HG03097 (cell line): ENCODE measurements around the gene CYP2A7.
"Not testable (repeated sequence)": the region's sequence is repeated elsewhere in the genome, so short reads cannot be mapped to it uniquely, and the experiment has no call there.

Experiments
- ATAC-seq: cut with Tn5 transposase; IDR thresholded peaks from one replicate; pipeline ENCODE4 v1.9.1; 2021; ENCODE audit not compliant: unreplicated experiment, low FRiP score

CYP2A7 gene, protein sequence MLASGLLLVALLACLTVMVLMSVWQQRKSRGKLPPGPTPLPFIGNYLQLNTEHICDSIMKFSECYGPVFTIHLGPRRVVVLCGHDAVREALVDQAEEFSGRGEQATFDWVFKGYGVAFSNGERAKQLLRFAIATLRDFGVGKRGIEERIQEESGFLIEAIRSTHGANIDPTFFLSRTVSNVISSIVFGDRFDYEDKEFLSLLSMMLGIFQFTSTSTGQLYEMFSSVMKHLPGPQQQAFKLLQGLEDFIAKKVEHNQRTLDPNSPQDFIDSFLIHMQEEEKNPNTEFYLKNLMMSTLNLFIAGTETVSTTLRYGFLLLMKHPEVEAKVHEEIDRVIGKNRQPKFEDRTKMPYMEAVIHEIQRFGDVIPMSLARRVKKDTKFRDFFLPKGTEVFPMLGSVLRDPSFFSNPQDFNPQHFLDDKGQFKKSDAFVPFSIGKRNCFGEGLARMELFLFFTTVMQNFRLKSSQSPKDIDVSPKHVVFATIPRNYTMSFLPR

DNA sequence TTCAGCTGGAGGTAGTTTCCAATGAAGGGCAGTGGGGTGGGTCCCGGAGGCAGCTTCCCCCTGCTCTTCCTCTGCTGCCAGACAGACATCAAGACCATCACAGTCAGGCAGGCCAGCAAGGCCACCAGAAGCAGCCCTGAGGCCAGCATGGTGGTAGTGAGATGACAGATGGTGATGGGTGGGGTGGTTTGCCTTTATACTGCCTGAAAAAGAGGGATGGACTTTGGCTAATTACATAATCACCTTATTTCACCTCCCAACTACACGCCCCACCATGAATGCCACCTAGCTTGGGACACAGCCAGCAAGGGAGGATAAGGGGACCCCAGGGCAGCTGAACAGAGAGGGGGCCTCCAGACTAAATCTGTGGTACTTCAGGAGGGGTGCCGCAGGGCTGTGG, at the start of gene CYP2A7:
Gene CYP2A7, minus strand, starts transcription at position 170 of the 400 bp plus-strand sequence. Its CDS starts 21 bp downstream, at position 149.
- not testable (repeated sequence) for ATAC-seq

DNA sequence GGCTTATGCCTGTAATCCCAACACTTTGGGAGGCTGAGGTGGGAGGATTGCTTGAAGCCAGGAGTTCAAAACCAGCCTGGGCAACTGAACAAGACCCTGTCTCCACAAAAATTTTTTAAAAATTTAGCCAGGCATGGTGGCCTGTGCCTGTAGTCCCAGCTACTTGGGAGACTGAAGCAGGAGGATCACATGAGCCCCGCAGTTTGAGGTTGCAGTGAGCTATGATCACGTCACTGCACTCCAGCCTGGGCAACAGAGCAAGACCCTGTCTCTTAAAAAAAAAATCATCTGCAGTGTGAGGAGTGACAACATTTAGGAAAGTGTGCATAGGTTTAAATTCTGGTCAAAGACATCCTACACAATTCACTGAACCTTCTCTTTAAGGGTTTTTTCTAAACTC, 48.8 kb upstream of the CYP2A7 start:
- ATAC-seq, result not testable (repeated sequence)

DNA sequence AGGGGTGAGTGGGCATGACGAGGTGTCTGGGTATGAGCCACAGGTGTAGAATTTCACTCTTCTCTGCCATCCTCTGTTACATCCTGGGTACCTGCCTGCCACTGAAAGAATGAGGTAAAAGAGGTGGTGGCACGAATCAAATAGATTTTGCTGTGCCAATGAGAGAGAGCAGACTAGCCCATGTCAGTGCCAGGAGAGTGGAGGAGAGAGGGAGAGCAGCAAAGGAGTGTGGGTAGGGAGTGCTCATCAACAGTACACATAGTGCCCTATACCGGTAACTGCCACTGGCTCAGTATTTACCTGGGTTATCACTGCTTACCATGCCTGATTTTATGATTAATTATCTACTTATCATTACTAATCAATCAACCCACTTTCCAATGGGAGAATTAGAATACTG, 47.9 kb upstream of the CYP2A7 start:
- not testable (repeated sequence) for ATAC-seq

DNA sequence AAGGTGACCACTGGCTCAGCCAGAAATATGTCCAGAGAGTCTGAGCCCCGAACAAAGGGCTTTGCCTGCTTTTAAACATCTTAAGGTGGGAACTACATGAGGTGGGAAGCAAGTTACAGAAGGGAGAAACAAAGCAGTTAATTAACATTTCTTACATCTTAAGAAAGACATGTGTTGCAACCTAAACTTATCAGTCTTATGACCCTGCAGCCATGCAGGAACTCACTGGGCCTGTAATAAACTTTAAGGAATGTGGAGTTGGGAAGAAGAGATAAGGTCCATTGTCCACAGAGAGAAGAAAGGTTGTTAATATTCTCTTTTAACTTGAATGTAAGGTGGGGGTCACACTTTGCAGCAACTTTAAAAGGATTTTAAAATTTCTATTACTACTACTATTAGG, 46.8 kb upstream of the CYP2A7 start:
- no peak for ATAC-seq

DNA sequence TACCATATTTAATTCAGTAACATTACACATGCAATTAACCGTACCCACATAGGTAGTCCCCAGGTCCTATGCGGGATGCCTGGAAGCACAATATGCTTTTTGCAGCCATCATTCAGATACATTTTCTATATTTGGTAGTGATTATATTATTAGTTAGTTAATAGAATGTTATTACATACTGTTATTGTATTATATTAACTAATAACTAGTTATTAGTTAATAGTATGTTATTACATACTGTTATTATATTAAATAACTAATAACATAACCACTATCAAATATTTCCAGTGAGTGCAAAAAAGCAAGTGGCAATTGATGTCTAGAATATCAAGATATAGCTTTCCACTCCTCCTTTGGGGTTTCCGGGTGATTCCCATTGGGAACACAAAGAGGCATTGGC, 45.5 kb upstream of the CYP2A7 start:
- no peak for ATAC-seq

DNA sequence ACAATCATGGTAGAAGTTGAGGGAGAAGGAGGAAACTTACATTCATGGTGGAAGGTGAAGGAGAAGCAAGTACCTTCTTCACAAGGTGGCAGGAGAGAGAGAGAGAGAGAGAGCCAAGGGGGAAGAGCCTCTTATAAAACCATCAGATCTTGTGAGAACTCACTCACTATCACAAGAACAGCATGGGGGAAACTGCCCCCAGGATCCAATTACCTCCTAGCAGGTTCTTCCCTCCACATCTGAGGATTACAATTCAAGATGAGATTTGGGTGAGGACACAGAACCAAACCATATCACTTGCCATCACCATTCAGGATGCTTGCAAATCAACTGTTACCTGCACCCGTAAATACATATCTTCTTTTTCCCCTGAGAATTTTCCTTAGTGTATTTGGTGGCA, 44.2 kb upstream of the CYP2A7 start:
- not testable (repeated sequence) for ATAC-seq

DNA sequence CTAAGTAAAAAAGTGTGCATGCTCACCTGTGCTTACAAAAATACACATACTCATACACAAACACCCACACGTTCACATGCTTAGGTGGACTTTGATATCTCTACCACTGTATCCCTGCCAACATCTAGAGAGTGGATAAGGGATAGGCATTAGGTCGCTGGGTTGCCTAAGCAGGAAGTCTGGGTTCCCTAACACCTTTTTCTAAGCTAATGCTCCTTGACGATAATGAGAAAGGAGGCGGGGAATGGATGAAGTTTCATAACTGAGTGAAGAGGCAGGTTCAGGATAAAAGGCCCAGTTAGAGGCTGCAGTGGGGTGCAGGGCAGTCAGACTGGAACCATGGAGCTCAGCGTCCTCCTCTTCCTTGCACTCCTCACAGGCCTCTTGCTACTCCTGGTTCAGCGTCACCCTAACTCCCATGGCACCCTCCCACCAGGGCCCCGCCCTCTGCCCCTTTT, 41.9 kb upstream of the CYP2A7 start:
- ATAC-seq, result no peak

DNA sequence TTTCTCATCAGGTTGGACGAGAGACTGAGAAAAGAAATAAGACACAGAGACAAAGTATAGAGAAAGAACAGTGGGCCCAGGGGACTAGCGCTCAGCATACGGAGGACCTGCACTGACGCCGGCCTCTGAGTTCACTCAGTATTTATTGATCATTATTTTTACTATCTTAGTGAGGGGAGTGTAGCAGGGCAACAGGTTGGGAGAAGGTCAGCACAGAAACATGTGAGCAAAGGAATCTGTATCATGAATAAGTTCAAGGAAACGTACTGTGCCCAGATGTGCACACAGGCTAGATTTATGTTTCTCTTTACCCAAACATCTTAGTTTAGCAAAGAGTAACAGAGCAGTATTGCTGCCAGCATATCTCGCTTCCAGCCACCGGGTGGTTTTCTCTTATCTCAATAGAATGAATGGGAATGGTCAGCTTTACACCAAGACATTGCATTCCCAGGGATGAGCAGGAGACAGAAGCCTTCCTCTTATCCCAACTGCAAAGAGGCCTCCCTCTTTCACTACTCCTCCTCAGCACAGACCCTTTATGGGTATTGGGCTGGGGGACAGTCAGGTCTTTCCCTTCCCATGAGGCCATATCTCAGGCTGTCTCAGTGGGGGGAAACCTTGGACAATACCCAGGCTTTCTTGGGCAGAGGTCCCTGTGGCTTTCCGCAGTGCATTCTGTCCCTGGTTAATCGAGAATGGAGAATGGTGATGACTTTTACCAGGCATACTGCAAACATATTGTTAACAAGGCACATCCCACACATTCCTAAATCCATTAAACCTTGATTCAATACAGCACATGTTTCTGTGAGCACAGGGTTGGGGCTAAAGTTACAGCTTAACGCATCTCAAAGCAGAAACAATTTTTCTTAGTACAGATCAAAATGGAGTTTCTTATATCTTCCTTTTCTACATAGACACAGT, 40.5 kb upstream of the CYP2A7 start:
- not testable (repeated sequence) for ATAC-seq

DNA sequence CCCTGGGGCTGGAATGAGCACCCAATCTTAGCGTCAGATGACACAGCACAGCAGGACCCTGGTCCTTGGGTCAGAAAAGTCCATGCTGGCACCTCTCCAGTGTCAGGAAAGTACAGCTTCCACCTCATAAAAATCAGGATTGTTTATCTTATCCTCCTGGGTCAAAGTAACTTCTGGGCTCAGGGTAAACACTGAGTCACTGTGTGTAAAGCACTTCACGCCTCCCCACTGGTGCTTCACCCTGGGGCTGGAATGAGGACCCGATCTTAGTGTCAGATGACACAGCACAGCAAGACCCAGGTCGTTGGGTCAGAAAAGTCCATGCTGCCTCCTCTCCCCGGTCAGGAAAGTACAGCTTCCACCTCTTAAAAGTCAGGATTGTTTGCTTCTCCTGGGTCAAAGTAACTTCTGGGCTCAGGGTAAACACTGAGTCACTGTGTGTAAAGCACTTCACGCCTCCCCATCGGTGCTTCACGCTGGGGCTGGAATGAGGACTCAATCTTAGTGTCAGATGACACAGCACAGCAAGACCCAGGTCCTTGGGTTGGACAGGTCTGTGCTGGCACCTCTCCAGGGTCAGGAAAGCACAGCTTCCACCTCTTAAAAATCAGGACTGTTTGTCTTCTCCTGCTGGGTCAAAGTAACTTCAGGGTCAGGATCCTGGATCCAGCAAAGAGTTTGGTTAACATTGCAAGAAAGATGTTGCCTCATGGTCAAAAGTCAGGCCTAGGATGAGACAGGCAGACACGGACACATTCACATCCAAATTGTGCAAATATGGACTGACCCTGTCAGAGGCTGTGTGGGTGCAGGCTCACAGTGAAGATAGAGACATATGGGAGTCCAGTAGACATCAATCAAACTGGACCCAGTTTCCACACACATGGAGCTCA, 39.2 kb upstream of the CYP2A7 start:
- no peak for ATAC-seq

DNA sequence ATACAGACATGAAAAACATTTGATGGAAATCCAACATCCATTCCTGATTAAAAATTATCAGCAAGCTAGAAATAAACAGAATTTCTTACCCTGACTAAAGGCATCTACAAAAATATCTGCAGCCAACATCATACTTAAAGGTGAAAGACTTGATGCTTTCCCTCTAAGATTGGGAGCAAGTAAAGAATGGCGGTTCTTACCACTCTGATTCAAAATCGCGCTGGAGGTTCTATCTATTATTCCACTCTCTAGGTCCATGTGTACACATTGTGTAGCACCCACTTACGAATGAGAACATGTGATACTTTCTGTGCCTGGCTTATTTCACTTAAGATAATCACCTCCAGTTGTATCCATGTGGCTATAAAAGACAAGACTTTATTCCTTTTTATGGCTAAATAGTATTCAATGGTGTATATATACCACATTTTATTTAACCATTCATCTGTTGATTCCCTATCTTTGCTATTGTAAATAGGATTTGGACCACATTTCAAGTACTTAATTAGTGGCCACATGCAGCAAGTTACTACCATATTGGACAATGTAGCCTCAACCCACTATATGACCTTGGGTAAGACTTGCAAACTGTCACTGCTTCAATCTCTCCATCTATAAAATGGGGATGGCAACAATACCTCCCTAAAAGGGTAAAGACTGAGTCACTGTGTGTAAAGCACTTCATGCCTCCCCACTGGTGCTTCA, 38.4 kb upstream of the CYP2A7 start:
- ATAC-seq, result no peak

DNA sequence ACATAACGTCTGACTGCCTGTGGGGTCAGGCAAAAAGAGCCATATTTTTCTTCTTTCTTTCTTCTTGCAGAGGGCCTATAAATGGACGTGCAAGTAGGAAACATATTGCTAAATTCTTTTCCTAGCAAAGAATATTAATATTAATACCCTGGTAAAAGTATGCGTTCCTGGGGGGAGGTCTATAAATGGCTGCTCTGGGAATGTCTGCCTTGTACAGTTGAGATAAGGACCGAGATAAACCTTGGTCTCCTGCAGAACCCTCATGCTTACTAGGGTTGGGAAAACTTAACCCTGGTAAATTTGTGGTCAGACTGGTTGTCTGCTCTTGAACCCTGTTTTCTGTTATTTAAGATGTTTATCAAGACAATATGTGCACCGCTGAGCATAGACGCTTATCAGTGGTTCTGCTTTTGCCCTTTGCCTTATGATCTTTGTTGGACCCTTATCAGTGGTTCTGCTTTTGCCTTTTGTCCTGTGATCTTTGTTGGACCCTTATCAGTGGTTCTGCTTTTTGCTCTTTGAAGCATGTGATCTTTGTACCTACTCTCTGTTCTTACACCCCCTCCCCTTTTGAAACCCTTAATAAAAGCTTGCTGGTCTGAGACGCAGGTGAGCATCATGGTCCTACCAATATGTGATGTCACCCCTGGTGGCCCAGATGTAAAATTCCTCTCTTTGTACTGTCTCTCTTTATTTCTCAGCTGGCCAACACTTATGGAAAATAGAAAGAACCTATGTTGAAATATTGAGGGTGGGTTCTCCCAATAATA, 37.7 kb upstream of the CYP2A7 start:
- ATAC-seq, result not testable (repeated sequence)

DNA sequence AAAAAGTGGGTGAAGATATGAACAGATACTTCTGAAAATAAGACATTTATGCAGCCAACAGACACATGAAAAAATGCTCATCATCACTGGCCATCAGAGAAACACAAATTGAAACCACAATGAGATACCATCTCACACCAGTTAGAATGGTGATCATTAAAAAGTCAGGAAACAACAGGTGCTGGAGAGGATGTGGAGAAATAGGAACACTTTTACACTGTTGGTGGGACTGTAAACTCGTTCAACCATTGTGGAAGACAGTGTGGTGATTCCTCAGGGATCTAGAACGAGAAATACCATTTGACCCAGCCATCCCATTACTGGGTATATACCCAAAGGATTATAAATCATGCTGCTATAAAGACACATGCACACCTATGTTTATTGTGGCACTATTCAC, 36.3 kb upstream of the CYP2A7 start:
- not testable (repeated sequence) for ATAC-seq

DNA sequence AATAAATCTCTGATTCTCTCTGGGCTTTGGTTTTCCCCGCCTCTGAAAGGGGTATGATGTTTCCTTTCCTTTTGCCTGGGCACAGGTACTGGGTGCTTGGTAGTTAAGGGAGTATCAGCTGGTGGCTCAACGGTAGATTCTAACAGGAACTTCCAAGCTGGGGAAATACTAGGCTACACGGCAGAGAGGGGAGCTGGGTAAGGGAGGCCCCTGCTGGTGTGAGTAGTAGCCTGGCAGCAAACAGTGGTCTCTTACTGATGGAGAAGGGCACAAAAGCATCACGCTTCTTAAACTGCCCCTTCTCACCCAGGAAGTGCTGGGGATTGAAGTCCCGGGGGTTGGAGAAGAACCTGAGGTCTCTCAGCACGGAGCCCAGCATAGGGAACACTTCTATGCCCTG, 26.9 kb upstream of the CYP2A7 start:
- ATAC-seq, result no peak

DNA sequence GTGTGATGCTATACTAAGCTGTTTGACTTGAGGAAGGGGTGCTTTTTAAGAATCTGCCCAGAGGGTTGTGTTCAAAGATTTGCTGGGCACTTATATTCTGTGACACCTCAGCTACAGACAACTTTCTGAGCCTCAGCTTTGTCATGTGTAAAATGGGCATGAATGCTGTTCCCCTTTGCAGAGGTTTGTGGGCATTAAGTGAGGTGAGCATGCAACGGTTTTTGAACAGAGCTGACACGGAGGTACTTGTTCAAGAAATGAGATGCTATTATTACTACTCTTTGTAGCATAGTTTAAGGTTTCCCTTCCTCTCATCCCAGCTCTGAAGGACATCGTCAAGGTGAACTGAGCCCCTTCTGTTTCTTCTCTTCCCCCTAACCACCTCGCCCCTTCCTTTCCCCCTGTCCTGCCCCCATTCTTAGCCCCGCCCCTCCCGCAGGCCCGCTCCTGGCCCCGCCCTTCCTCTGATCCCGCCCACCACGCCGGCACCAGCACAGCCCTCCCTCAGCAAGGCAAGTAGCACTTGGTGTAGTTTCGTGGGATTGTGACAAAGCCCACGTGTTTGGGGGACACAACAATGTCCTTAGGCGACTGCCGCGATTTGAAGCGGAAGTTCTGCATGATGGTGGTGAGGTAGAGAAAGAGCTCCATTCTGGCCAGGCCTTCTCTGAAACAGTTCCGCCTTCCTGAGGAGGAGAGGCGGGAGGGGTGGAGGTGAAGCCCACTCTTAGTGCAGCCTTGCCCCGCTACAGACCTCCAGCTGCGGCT, 26.1 kb upstream of the CYP2A7 start:
- ATAC-seq, result no peak

DNA sequence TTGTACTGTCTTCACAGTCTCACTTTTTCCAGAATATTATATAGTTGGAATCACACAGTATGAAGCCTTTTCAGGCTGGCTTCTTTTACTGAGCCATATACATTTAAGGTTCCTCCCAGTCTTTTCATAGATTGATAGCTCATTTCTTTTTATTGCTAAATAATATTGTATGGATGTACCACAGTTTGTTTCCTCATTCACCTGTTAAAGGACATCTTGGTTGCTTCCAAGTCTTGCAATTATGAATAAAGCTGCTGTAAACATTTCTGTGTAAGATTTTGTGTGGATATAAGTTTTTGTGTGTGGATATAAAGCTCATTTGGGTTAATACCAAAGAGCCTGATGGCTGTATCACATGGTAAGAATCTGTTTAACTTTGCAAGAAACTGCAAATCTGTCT, 24.5 kb upstream of the CYP2A7 start:
- no peak for ATAC-seq

DNA sequence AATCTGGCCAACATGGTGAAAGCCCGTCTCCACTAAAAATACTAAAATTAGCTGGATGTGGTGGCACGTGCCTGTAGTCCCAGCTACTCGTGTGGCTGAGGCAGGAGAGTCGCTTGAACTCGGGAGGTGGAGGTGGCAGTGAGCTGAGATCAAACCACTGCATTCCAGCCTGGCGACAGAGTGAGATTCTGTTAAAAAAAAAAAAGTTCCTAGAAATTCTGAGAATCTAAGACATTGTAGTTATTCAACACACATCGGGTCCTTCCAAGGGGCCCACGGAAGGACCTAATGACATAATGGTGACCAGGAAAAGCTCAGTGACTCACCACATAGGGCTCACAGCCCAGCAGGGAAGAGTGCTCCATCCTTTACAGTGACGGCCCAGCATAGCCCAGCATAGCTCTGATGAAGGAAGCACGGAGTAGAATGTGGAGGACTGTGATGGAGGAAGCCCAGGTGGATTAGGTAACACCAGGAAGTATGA, 22.7 kb upstream of the CYP2A7 start:
- not testable (repeated sequence) for ATAC-seq

DNA sequence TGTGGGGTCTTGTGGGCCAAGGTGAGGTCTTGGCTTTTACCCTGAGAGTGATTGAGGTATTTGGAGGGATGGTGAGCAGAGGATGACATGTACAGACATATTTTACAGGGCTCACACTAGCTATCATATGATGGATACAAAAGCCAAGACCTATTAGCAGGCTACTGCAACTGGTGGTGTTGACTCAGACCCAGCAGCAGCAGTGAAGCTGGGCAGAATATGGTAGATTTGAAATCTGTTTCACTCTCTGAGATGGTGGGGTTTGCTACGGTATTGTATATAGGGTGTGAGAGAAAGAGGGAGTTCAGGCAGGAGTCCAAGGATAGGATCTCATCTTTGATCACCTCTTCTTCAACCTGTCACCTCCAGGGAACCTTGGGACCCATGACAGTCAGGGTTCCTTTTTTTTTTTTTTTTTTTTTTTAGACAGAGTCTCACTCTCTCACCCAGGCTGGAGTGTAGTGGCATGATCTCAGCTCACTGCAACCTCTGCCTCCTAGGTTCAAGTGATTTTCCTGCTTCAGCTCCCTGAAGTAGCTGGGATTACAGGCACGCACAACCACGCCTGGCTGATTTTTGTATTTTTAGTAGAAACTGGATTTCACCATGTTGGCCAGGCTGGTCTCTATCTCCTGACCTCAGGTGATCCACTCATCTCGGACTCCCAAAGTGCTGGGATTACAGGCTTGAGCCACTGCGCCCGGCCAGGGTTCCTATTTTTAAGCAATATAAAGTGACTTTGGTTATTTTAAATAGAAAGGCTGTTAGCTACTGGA, 20.1 kb upstream of the CYP2A7 start:
- ATAC-seq, result not testable (repeated sequence)
